ENCODE data around the gene CA10. TPM values are rescaled to one million over a fixed set of nuclear protein-coding genes. Genes with fewer than 3 reads are reported as not detected.

Gene CA10
- total and polyA plus RNA-seq, 9 of the 15 experiments (the other 6 are each of a cell fraction or from before 2014, with no cell fraction given), result not detected

- TF ChIP-seq SNRNP70 (optimal IDR thresholded peaks at IDR 0.05; ENCODE audit: low read depth, low read length) (no peak), GABPB2 (CRISPR knock-in tag; conservative IDR thresholded peaks at IDR 0.05) (no peak), FUS (optimal IDR thresholded peaks at IDR 0.05; ENCODE audit: low read depth, low read length) (no peak), HDGF (IDR thresholded peaks at IDR 0.05) (no peak), NFATC3 (IDR thresholded peaks at IDR 0.05) (no peak)
Measured at GRCh38 chr17:51683291-51683690, 475.2 kb downstream of the CA10 start (continued).

- DNase-seq (ENCODE audit: extremely low read depth in 1 of 4, low spot score in 3 of 4), result no peak
- no TSS peak for BruUV-seq (replicated peaks)
- Histone ChIP-seq H3K36me3 (ENCODE audit: control insufficient read depth, insufficient read depth, low read length) (no peaks in the 10 kb centered on the region), H3K27me3 (ENCODE audit: control insufficient read depth in 2 of 2, insufficient read depth in 2 of 2, low read length in 2 of 2) (no peaks in the 10 kb centered on the region), H3K9me1 (ENCODE audit: control insufficient read depth, insufficient read depth, low read length) (no peaks in the 10 kb centered on the region), H3K27ac (ENCODE audit: extremely low read depth, low read depth, low read length) (no peak overlapping the region), H3K9me3 (replicated peaks; ENCODE audit: control insufficient read depth, insufficient read depth, low read depth, low read length) (no peaks in the 10 kb centered on the region), H3K4me3 (no peak overlapping the region), H3K79me2 (ENCODE audit: control insufficient read depth, insufficient read depth, low read length) (no peaks in the 10 kb centered on the region), H3K4me2 (ENCODE audit: insufficient read depth, low read length) (no peak overlapping the region), H3K9ac (ENCODE audit: insufficient read depth in 1 of 2, low read depth in 2 of 2, low read length in 2 of 2) (no peak overlapping the region), H2AFZ (ENCODE audit: low read depth, low read length) (no peak overlapping the region), H3K4me1 (replicated peaks in 1 of 2; ENCODE audit: control insufficient read depth in 2 of 2, insufficient read depth in 2 of 2, low read length in 2 of 2) (no peaks in the 10 kb centered on the region), H4K20me1 (replicated peaks; ENCODE audit: control insufficient read depth, insufficient read depth, low read length) (no peaks in the 10 kb centered on the region)
- 0% methylated on average over 5 of the region's 5 CpGs for WGBS (ENCODE audit: insufficient coverage, low coverage, missing lambda C conversion rate)
- no peak for FAIRE-seq
- POLR2A ChIA-PET, result no interaction called here
- CTCF ChIA-PET (ENCODE audit: low intra/inter-chr PET ratio), result no interaction called here
- in situ Hi-C loops (cut with MboI) (no loop called here), intact Hi-C loops (cut with micrococcal nuclease) (no loop called here)
- ATAC-seq, result no peak
- TF ChIP-seq BRD9 (IDR thresholded peaks at IDR 0.05; ENCODE audit: low read depth, partially characterized antibody) (no peak), BCLAF1 (IDR thresholded peaks at IDR 0.05; ENCODE audit: borderline replicate concordance in 1 of 2, control insufficient read depth in 1 of 2, low read depth in 2 of 2, low read length in 1 of 2) (no peak), XRCC5 (IDR thresholded peaks at IDR 0.05; ENCODE audit: low read depth, low read length) (no peak), ZNF398 (CRISPR knock-in tag; IDR thresholded peaks at IDR 0.05) (no peak), ZNF408 (CRISPR knock-in tag; IDR thresholded peaks at IDR 0.05; ENCODE audit: low read depth) (no peak), ZBTB33 (CRISPR knock-in tag; IDR thresholded peaks at IDR 0.05) (no peak), HDAC2 (IDR thresholded peaks at IDR 0.05) (no peak), ETV1 (tag; conservative IDR thresholded peaks at IDR 0.05; ENCODE audit: low read depth) (no peak), MEF2A (IDR thresholded peaks at IDR 0.05; ENCODE audit: control insufficient read depth, low read depth, low read length) (no peak), PTTG1 (tag; IDR thresholded peaks at IDR 0.05; ENCODE audit: low read depth) (no peak)
Measured at GRCh38 chr17:51682115-51682514, 476.4 kb downstream of the CA10 start.

All from K562 (cell line).